Measurements from ENCODE around the gene HNRNPM.

DNA sequence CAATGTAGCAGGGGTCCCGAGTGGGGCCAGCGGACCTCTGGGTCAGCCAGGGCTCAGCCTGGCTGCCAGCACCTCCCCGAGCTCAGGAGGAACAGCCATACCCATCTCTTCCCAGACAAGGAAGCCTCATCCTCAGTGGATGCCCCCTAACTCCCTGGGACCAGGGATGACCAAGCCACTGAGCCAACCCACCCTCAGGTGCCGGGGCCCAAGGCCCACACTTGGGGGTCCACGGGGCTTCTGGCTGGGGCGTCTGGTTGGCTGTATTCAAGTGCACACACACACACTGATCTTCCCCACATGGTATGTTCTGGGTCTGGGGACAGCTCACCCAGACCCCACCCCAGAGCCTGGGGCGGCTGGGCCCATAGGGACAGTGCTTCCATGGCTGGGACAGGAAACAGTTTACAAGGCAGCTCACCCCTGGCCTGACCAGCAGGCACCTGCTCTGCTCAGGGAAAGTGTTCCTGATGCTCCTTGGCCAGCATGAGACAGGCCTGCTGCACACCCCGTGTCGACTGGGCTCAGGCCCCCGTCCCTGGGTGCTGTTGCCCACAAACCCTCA is 46.9 kb upstream of the HNRNPM start:
- TF ChIP-seq CTCF (IDR thresholded peaks at IDR 0.05), result no peak
- TF ChIP-seq EZH2 (IDR thresholded peaks at IDR 0.05; ENCODE audit: borderline replicate concordance, insufficient read depth, low read depth, low read length, poor library complexity, severe bottlenecking), result no peak

Measured in B cell (primary cell).